SK-N-SH (cell line): ENCODE data around the gene CLMN. TPM values are rescaled to one million over a fixed set of nuclear protein-coding genes. Genes with fewer than 3 reads are reported as not detected.

ENCODE experiments used
- CTCF ChIA-PET: fragments of 300-600, 350-600 bp; formaldehyde crosslinking; extraction: SDS; loops from one replicate; lab custom pipeline; 2021; lab: Yijun Ruan, JAX
- POLR2A ChIA-PET: fragments of 350-600 bp; sonication (Branson Sonifier 250); formaldehyde crosslinking; extraction: SDS; loops from one replicate; lab custom pipeline; 2020; ENCODE audit warnings: antibody characterized with exemption, inconsistent platforms; lab: Yijun Ruan, JAX
- DNase-seq: peaks from one replicate; pipeline ENCODE4 v3.0.0; 2012
- H2AFZ ChIP-seq: fragments of 200-600 bp; sonication (generic); 2 replicates; pipeline ENCODE4 v1.8.1; 2016; ENCODE audit warnings: antibody characterized with exemption, mild to moderate bottlenecking, low read depth
- H3F3A ChIP-seq: fragments of 200-600 bp; sonication (generic); replicated peaks from 2 replicates; pipeline ENCODE3; 2016; ENCODE audit warnings: antibody characterized with exemption, mild to moderate bottlenecking; ENCODE audit not compliant: insufficient read depth
- H3K27ac ChIP-seq, 2 experiments: fragments of 200-500 bp in 1 of 2; fragments of 200-600 bp in 1 of 2; sonication (Bioruptor generic) in 1 of 2; sonication (generic), shearing (Covaris generic) in 1 of 2; 2 replicates each; pipeline versions ENCODE4 v1.5.1 to v1.6.1; 2014 to 2016; ENCODE audit warnings: low read depth in 2 of 2, inconsistent platforms in 1 of 2, low read length in 1 of 2, mild to moderate bottlenecking in 1 of 2, mixed read lengths in 1 of 2
- H3K27me3 ChIP-seq: fragments of 200-600 bp; sonication (generic), shearing (Covaris generic); 2 replicates; pipeline ENCODE4 v1.6.1; 2016; ENCODE audit warnings: mixed run types; ENCODE audit not compliant: insufficient read depth
- H3K36me3 ChIP-seq, 2 experiments: fragments of 200-500 bp in 1 of 2; fragments of 200-600 bp in 1 of 2; sonication (Bioruptor generic) in 1 of 2; sonication (generic) in 1 of 2; replicated peaks in 1 of 2; 2 replicates each; pipeline versions ENCODE3 to v1.5.1; 2014 to 2016; ENCODE audit warnings: low read length in 1 of 2, mild to moderate bottlenecking in 1 of 2; ENCODE audit not compliant: insufficient read depth in 2 of 2, control insufficient read depth in 1 of 2
- H3K4me1 ChIP-seq, 2 experiments: fragments of 200-500 bp in 1 of 2; fragments of 200-600 bp in 1 of 2; sonication (Bioruptor generic) in 1 of 2; sonication (generic), shearing (Covaris generic) in 1 of 2; 2 replicates each; pipeline versions ENCODE4 v1.5.1 to v1.6.1; 2014 to 2016; ENCODE audit warnings: low read depth in 1 of 2, low read length in 1 of 2, mixed run types in 1 of 2; ENCODE audit not compliant: insufficient read depth in 2 of 2, control insufficient read depth in 1 of 2
- H3K4me2 ChIP-seq: fragments of 200-600 bp; sonication (generic), shearing (Covaris generic); 2 replicates; pipeline ENCODE4 v1.6.1; 2017; ENCODE audit warnings: mixed run types
- H3K4me3 ChIP-seq, 2 experiments: fragments of 200-500 bp in 1 of 2; fragments of 200-600 bp in 1 of 2; sonication (Bioruptor generic) in 1 of 2; sonication (generic), shearing (Covaris generic) in 1 of 2; 2 replicates each; pipeline versions ENCODE4 v1.5.1 to v1.8.1; 2014 to 2016; ENCODE audit warnings: low read depth in 2 of 2, inconsistent platforms in 1 of 2, low read length in 1 of 2, mild to moderate bottlenecking in 1 of 2, mixed read lengths in 1 of 2, moderate library complexity in 1 of 2
- H3K79me2 ChIP-seq: fragments of 200-600 bp; sonication (generic); 2 replicates; pipeline ENCODE4 v1.8.1; 2017; ENCODE audit warnings: mild to moderate bottlenecking; ENCODE audit not compliant: insufficient read depth
- H3K9ac ChIP-seq: fragments of 200-600 bp; sonication (generic); 2 replicates; pipeline ENCODE4 v1.6.1; 2017; ENCODE audit warnings: mixed run types
- H3K9me2 ChIP-seq: fragments of 200-600 bp; sonication (generic); 2 replicates; pipeline ENCODE4 v1.6.1; 2017; ENCODE audit warnings: mixed run types
- H3K9me3 ChIP-seq: fragments of 200-600 bp; sonication (generic); 2 replicates; pipeline ENCODE4 v1.6.1; 2017; ENCODE audit warnings: mixed run types, mild to moderate bottlenecking, moderate library complexity
- H4K20me1 ChIP-seq: fragments of 200-600 bp; sonication (generic); 2 replicates; pipeline ENCODE4 v1.6.1; 2017; ENCODE audit warnings: mild to moderate bottlenecking, mixed run types; ENCODE audit not compliant: insufficient read depth
- EZH2phosphoT487 ChIP-seq: fragments of 200-600 bp; sonication (generic); IDR thresholded peaks from 2 replicates; pipeline ENCODE4 v1.6.1; 2017; ENCODE audit warnings: low read depth, mixed run types, mild to moderate bottlenecking, antibody characterized with exemption, moderate library complexity, borderline replicate concordance
- FOSL2 ChIP-seq: IDR thresholded peaks from 2 replicates; pipeline ENCODE4 v1.4.0; 2012; ENCODE audit warnings: low read depth, mild to moderate bottlenecking, moderate library complexity, borderline replicate concordance
- FOXJ3 ChIP-seq: sonication (generic); formaldehyde crosslinking; IDR thresholded peaks from 2 replicates; pipeline ENCODE4 v1.5.1; 2020; ENCODE audit warnings: mild to moderate bottlenecking, missing genetic modification reagents
- GABPA ChIP-seq: IDR thresholded peaks from 2 replicates; pipeline ENCODE4 v1.4.0; 2012; ENCODE audit warnings: low read depth, mild to moderate bottlenecking
- IRF3 ChIP-seq: fragments of 150-350 bp; IDR thresholded peaks from 2 replicates; pipeline ENCODE4 v1.6.1; 2016; ENCODE audit warnings: mild to moderate bottlenecking, low read depth, low read length
- MAX ChIP-seq: IDR thresholded peaks from 2 replicates; pipeline ENCODE4 v1.4.0; 2012; ENCODE audit warnings: low read depth
- MEF2A ChIP-seq: IDR thresholded peaks from 2 replicates; pipeline ENCODE4 v1.4.0; 2012; ENCODE audit warnings: low read depth, borderline replicate concordance
- NFIC ChIP-seq: IDR thresholded peaks from 2 replicates; pipeline ENCODE4 v1.4.0; 2012; ENCODE audit warnings: borderline replicate concordance
- NRF1 ChIP-seq: IDR thresholded peaks from 2 replicates; pipeline ENCODE4 v1.6.1; 2012; ENCODE audit warnings: low read depth, mild to moderate bottlenecking, low read length
- POLR2AphosphoS5 ChIP-seq: IDR thresholded peaks from 2 replicates; pipeline ENCODE4 v1.6.1; 2012; ENCODE audit warnings: low read depth, low read length
- RAD21 ChIP-seq: IDR thresholded peaks from 2 replicates; pipeline ENCODE4 v1.6.1; 2012; ENCODE audit warnings: mild to moderate bottlenecking, low read length
- RCOR1 ChIP-seq: fragments of 150-350 bp; IDR thresholded peaks from 2 replicates; pipeline ENCODE4 v1.6.1; 2017; ENCODE audit warnings: antibody characterized with exemption, low read length
- REST ChIP-seq: IDR thresholded peaks from 2 replicates; pipeline ENCODE4 v1.6.1; 2012; ENCODE audit warnings: mild to moderate bottlenecking, low read depth, low read length, moderate library complexity
- RXRA ChIP-seq: IDR thresholded peaks from 2 replicates; pipeline ENCODE4 v1.4.0; 2012; ENCODE audit warnings: low read depth, mild to moderate bottlenecking, borderline replicate concordance
- SMC3 ChIP-seq: IDR thresholded peaks from 2 replicates; pipeline ENCODE4 v1.6.1; 2012; ENCODE audit warnings: low read depth, low read length, improper control_type of control experiment
- TAF1 ChIP-seq: IDR thresholded peaks from 2 replicates; pipeline ENCODE4 v1.6.1; 2012; ENCODE audit warnings: low read depth, mild to moderate bottlenecking, low read length, moderate library complexity, borderline replicate concordance
- ZBTB33 ChIP-seq: IDR thresholded peaks from 2 replicates; pipeline ENCODE4 v1.4.0; 2012; ENCODE audit warnings: low read depth, borderline replicate concordance
- WGBS: methylation state at CpG from one replicate; pipeline ENCODE4 v1.1.6; 2017; ENCODE audit warnings: low lambda C conversion rate; 5-methylcytosine and 5-hydroxymethylcytosine counted together
- polyA plus RNA-seq, 3 experiments: library from polyadenylated mRNA; depleted of rRNA; stranded (reverse); fragments of >200 nt; gene quantifications; 2 replicates each; pipeline ENCODE4 v1.2.3, GENCODE V29; 2012

Gene CLMN
- polyA plus RNA-seq, 1 of the 3 experiments (the other 2 are of a cell fraction), result 1.4 TPM

GRCh38 chr14:95305145-95305544 lies 14.6 kb downstream of the CLMN start:
- H4K20me1 ChIP-seq, result no peaks in the 10 kb centered on the region
- WGBS, result 93% methylated on average over 7 of the region's 7 CpGs
- TF ChIP-seq NFIC, result no peak
- TF ChIP-seq SMC3, result no peak
- no peak for TF ChIP-seq RAD21
- no peak for TF ChIP-seq FOSL2
- no peak for TF ChIP-seq POLR2AphosphoS5
- TF ChIP-seq IRF3, result no peak
- no peak for TF ChIP-seq MAX
- TF ChIP-seq RCOR1, result no peak
- TF ChIP-seq RXRA, result no peak
- TF ChIP-seq FOXJ3 (CRISPR knock-in tag), result no peak
- no peak for TF ChIP-seq MEF2A
- no peak for TF ChIP-seq GABPA
- no peak for TF ChIP-seq REST
- no peak for TF ChIP-seq NRF1
- TF ChIP-seq TAF1, result no peak
- TF ChIP-seq EZH2phosphoT487, result no peak
- TF ChIP-seq ZBTB33, result no peak
- no peaks in the 10 kb centered on the region for H3K36me3 ChIP-seq
- ChIA-PET CTCF (interaction anchor here (0.9 to 1.3 kb wide), 2 partner anchors 24 to 137 kb away, joined by 3 read pairs; no protein-coding TSS in a partner anchor), POLR2A (no interaction called here)
- no peak for DNase-seq
- no peak overlapping the region for H3K9ac ChIP-seq
- no peaks in the 10 kb centered on the region for H3K9me2 ChIP-seq
- H3K4me2 ChIP-seq, result no peak overlapping the region
- H3K9me3 ChIP-seq, result no peaks in the 10 kb centered on the region
- no peak overlapping the region for H3K4me3 ChIP-seq
- H3K27me3 ChIP-seq, result no peaks in the 10 kb centered on the region
- no peaks in the 10 kb centered on the region for H3F3A ChIP-seq
- H3K4me1 ChIP-seq, result peaks cover 4 to 25% of the 10 kb centered on the region in 2 experiments; a peak in 2 of 4 replicates
- no peak overlapping the region for H3K27ac ChIP-seq
- no peaks in the 10 kb centered on the region for H3K79me2 ChIP-seq
- no peak overlapping the region for H2AFZ ChIP-seq
